Measurements from ENCODE around the gene CDON. TPM values are rescaled to one million over a fixed set of nuclear protein-coding genes. Genes with fewer than 3 reads are reported as not detected.

The CDON gene
- polyA plus RNA-seq, 2 of the 4 experiments (the other 2 are of a cell fraction) = 1.7 to 5.6 TPM

- no peak for TF ChIP-seq POLR2A (IDR thresholded peaks at IDR 0.05; ENCODE audit: low read length)
- TF ChIP-seq JUNB (IDR thresholded peaks at IDR 0.05) = no peak
- no peak for TF ChIP-seq TP53 (CRISPR knock-in tag; IDR thresholded peaks at IDR 0.05)
- no peak for TF ChIP-seq MAX (IDR thresholded peaks at IDR 0.05)
- TF ChIP-seq PBX3 (IDR thresholded peaks at IDR 0.05) = no peak
- no peak for TF ChIP-seq KDM1A (IDR thresholded peaks at IDR 0.05; ENCODE audit: low read depth)
- TF ChIP-seq HDAC2 (IDR thresholded peaks at IDR 0.05) = no peak
- TF ChIP-seq CBX8 (IDR thresholded peaks at IDR 0.05) = no peak
- TF ChIP-seq RARB (CRISPR knock-in tag; IDR thresholded peaks at IDR 0.05) = no peak
- TF ChIP-seq HOXA7 (CRISPR knock-in tag; IDR thresholded peaks at IDR 0.05) = no peak
- TF ChIP-seq HOXB13 (CRISPR knock-in tag; IDR thresholded peaks at IDR 0.05; ENCODE audit: low read depth) = no peak
- no peak for TF ChIP-seq CHD4 (IDR thresholded peaks at IDR 0.05; ENCODE audit: borderline replicate concordance)
- no peak for TF ChIP-seq RAD21 (conservative IDR thresholded peaks at IDR 0.05 in 1 of 2, IDR thresholded peaks at IDR 0.05 in 1 of 2)
- no peak for TF ChIP-seq EP300 (IDR thresholded peaks at IDR 0.05)
- TF ChIP-seq USF2 (IDR thresholded peaks at IDR 0.05) = no peak
- TF ChIP-seq RFX5 (IDR thresholded peaks at IDR 0.05) = no peak
- no peak for TF ChIP-seq ELK1 (IDR thresholded peaks at IDR 0.05; ENCODE audit: low read depth, low read length)
- TF ChIP-seq E2F6 (IDR thresholded peaks at IDR 0.05; ENCODE audit: borderline replicate concordance, low read depth) = no peak
- POLR2A ChIA-PET = no interaction called here
- Histone ChIP-seq H3K4me1 (peaks cover 6% of the 10 kb centered on the region; the same call in 2 of the 3 replicates), H3K4me3 (no peak overlapping the region), H3K27ac (no peak overlapping the region), H3K9me3 (no peaks in the 10 kb centered on the region), H3K4me2 (no peak overlapping the region)
- ATAC-seq (no peak), FAIRE-seq (no peak), DNase-seq (ENCODE audit: low read depth in 1 of 2, low spot score in 1 of 2) (no peak)
- CTCF ChIA-PET = interaction anchor here (1.0 kb wide), 1 partner anchor 116 kb away, joined by 4 read pairs; no protein-coding TSS in a partner anchor
- WGBS (ENCODE audit: missing lambda C conversion rate) = 72% methylated on average over 9 of the region's 9 CpGs
These were observed 23.0 kb downstream of the CDON start for GRCh38 chr11:126039485-126040271.

- no peak overlapping the region for H3K27ac ChIP-seq
- no peaks in the 10 kb centered on the region for H3K9me3 ChIP-seq
- H3K4me1 ChIP-seq = peaks cover 6% of the 10 kb centered on the region; the same call in 2 of the 3 replicates
- 91% methylated on average over 5 of the region's 5 CpGs for WGBS (ENCODE audit: missing lambda C conversion rate)
- no peak overlapping the region for H3K4me2 ChIP-seq
- CTCF ChIA-PET = no interaction called here
- TF ChIP-seq HOXB13 (CRISPR knock-in tag; IDR thresholded peaks at IDR 0.05; ENCODE audit: low read depth) = no peak
- no peak for TF ChIP-seq BCL3 (IDR thresholded peaks at IDR 0.05)
- TF ChIP-seq CBX2 (IDR thresholded peaks at IDR 0.05; ENCODE audit: borderline replicate concordance, low read depth) = no peak
- TF ChIP-seq HOXA7 (CRISPR knock-in tag; IDR thresholded peaks at IDR 0.05) = no peak
- no peak for TF ChIP-seq RARB (CRISPR knock-in tag; IDR thresholded peaks at IDR 0.05)
- TF ChIP-seq ZFP36 (IDR thresholded peaks at IDR 0.05; ENCODE audit: borderline replicate concordance, partially characterized antibody) = no peak
- no peak for TF ChIP-seq ZNF302 (CRISPR knock-in tag; IDR thresholded peaks at IDR 0.05)
- TF ChIP-seq ZSCAN20 (CRISPR knock-in tag; IDR thresholded peaks at IDR 0.05) = no peak
- DNase-seq (ENCODE audit: low read depth in 1 of 2, low spot score in 1 of 2) (no peak), ATAC-seq (no peak), FAIRE-seq (no peak)
- POLR2A ChIA-PET = no interaction called here
- H3K4me3 ChIP-seq = no peak overlapping the region
These were observed 26.9 kb downstream of the CDON start for GRCh38 chr11:126035718-126036117.
